GM18511 (cell line): Measurements from ENCODE around the gene QRFP.
"Not testable (repeated sequence)": the region's sequence is repeated elsewhere in the genome, so short reads cannot be mapped to it uniquely, and the experiment has no call there.

Experiments used
- ATAC-seq: cut with Tn5 transposase; IDR thresholded peaks from one replicate; pipeline ENCODE4 v1.9.1; 2021; ENCODE audit warnings: mild to moderate bottlenecking, moderate library complexity; ENCODE audit not compliant: unreplicated experiment

The QRFP gene

GRCh38 chr9:130919559-130920145 is 23.0 kb upstream of the QRFP start:
- no peak for ATAC-seq

DNA sequence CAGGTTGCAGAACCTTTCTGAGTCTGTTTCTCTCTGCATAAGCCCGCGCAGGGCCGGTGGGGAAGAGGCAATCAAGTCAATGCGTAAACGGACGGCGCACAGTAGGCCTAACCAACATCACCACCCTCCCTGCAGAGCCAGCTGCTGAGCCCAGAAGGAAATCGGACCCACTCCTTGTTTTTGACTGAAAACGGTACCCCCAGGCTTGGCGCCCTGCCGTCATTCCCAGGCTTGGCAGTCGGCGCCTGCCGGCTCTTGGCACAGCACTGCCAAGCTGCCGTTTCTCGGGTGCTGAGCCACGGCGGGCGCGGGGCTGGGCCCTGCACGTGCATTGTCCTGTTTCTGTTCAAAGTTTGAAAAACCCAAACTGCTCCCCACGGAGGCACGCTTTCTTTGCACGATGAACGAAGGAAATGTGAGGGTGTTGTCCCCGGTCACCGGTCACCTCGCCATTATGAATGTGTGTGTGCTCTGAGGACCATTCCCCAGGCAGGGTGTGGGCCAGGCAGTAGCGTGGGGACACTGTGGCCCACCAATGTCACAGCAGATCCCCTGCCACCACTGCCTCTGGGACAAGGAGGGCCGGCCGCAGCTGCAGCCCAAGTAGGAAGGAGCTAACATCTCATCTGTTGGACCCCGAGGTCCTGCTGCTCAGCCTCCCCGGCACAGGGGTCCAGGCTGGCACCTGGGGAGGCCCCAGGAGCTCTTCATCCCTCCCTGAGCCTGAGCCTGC is 22.4 kb upstream of the QRFP start:
- ATAC-seq = no peak

DNA sequence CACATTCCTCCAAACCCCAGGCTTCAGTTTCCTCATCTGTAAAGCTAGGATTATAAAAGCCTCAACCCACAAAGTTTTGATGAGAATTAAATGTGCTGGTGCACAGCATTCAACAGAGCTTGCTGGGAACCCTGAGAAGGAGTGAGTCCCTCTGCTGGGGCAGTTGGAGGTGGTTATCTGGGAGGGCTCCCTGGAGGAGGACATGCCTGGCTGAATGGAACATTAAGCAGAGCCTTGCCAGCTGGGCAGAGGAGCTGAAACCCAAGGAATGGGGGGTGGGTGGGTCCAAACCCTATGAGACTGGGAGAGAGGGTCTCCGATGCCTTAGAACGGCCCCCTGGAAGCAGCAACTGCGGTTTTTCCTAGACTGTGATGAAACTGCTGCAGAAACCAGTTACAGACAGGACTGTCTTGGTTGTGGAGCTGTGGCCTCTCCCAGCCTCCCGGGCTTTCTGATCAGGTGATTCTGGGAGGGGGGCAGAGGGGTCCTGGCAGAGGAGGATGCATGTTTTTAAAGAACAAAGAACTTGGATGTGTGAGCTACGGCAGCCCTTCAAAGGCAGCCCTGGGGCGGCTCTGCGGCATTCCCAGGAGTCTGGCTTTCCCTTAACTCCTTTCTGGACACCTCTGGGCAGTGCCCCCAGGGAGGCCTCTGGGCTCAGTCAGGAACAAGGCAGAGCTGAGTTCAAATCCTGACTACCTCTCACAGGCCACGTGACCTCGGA is 21.7 kb upstream of the QRFP start:
- no peak for ATAC-seq

DNA sequence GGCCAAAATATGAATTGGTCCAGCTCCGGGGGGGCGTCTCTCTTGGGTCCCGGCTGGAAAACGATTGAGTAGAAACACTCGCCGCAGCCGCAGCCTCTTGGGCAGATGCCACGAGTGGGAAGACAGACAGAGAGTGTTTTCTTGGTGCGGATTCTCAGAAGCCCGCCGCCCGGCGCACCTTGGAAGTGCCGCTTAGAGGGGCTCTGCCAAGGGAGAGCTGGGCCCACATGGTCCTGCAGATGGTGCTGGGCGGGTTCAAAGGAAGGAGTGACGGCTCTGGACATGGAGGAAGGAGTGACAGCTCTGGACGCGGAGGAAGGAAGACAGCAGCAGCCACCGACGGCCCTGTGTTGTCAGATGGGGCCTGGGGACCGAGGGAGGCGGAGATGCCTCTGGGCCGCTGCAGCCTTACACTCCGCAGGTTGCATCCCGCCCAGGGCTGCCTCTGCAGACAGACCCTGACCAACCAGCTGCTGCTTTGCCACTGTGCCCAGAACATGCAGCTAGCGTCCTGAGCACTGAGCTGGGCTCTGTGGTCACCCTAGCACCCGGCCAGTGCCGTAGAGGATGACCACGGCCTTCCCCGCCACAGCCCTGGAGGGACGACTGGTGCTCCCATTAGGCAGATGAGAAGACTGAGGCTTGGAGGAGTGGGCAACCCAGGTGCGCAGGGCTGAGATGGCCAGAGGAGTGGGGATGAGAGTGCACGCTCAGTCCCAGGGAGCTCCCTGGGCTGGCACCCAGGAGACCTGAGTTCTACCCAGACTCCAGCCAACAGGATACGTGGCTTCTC is 20.8 kb upstream of the QRFP start:
- ATAC-seq = no peak

GRCh38 chr9:130915096-130915447 is 18.5 kb upstream of the QRFP start:
- ATAC-seq = no peak

- ATAC-seq = no peak
These were observed 17.9 kb upstream of the QRFP start for GRCh38 chr9:130914417-130915095.

DNA sequence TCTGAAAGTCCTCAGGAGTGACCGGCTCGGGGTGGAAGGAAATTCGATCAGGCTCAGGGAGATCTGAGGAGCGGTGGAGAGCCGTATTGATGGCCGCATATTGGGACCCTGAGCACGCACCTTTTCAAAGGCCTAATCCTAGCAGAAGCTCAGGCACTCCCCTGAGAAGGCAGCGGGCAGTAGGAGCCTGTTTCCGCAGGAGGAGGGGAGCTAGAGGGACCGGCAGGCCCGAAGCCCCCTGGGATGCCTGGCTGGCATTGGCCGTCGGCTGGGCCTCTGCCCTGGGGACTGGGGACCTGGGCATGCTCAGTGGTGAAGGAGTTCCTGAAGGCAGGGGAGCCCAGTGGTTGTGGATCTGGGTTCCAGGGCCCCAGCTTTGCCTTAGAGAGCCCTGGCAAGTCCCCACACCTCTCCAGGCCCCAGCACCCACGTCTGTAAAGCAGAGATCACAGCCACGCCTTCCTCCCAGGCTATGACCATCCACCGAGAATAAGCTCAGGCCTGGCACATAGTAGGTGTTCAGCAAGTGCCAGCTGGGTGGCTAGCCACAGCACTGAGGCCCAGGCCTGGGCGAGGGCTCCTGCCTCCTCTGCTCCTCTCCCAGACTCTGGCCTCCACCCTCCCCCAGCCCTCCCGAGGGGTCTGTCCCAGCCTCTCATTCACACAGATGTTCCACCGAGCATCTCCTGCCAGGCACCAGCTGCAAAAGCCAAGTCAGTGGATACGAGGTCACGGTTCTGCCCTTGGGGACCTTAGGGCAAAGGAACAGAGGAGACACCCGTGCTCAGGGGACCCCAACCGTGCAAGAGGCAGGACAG is 17.2 kb upstream of the QRFP start:
- ATAC-seq = no peak

- ATAC-seq = no peak
These were observed 16.5 kb upstream of the QRFP start for GRCh38 chr9:130912932-130913598.

DNA sequence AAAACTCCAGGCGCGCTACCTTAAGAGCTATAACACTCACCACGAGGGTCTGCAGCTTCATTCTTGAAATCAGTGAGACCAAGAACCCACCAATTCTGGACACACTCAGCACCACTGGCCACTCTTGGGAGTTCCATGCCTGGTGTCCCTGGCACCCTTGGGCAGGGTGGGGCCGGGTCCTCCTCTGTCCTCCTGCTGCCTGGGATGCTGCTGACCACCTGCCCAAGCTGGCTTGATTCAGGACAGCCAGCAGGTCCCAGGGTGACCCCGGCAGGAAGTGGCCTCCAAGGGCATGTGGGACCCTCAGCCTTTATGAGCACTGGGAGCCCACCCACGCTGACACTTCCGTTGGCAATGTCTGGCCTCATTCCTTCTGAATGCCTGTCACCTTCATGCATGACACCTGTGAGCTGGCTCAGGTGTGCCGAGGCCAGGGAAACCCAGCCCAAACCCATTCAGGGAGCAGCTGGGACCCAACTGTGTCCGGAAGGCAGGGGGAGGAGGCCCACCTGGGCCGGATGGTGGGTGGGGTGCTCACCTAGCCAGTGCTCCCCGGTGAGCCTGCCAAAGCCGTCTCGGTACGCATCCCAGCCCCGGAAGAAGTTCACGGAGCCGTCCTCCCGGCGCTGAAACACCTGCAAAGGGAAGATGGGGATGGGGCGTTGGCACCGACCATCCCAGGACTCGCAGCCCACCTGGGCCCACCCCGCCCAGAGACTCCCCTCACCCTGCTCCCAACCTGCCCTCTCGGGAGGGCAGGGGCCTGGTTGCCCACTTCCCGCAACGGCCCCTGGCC is 14.8 kb upstream of the QRFP start:
- no peak for ATAC-seq

GRCh38 chr9:130910670-130911069 is 14.1 kb upstream of the QRFP start:
- ATAC-seq = not testable (repeated sequence)

GRCh38 chr9:130910041-130910440 is 13.4 kb upstream of the QRFP start:
- ATAC-seq = not testable (repeated sequence)

DNA sequence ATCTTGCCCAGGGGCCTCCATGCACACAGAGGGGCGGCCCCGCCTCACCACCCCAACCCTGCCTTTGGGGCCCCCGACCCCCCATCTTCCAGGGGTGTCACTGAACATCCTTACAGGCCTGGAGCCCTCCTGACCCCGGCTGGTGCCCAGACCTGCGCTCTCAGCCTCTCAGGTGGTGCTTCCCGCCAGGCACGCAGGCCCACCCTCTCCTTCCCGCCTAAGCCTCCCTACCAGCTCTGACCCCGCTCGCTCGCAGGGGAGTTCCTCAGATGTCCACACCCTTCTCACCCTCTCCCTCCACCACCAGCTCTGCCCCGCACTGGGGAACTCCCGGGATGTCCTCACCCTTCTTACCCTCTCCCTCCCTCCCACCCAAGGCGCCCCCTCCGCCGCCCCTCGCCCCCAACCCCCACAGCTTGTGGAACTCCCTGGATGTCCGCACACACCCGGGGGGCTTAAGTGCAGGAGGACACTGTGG is 12.3 kb upstream of the QRFP start:
- no peak for ATAC-seq

GRCh38 chr9:130908146-130908877 is 11.7 kb upstream of the QRFP start:
- no peak for ATAC-seq

- ATAC-seq = no peak
These were observed 10.3 kb upstream of the QRFP start for GRCh38 chr9:130906735-130907416.

GRCh38 chr9:130905902-130906734 is 9.5 kb upstream of the QRFP start:
- no peak for ATAC-seq

GRCh38 chr9:130905125-130905901 is 8.7 kb upstream of the QRFP start:
- ATAC-seq = no peak
